ENCODE measurements around the gene NRIP2. TPM values are rescaled to one million over a fixed set of nuclear protein-coding genes. Genes with fewer than 3 reads are reported as not detected.
A peak's percentile ranks its signal among the peaks of the same experiment; 100 is the strongest.

Gene NRIP2
- total RNA-seq, 4 donors from 2014 or later, result 2.4 to 10.5 (median 7.0) TPM

- H3K27me3 ChIP-seq, result no peaks in the 10 kb centered on the region
- H3K27ac ChIP-seq, result no peak overlapping the region
- H3K9me3 ChIP-seq, result no peaks in the 10 kb centered on the region
- H3K4me1 ChIP-seq, result no peaks in the 10 kb centered on the region
- no peak for DNase-seq
- no peak for TF ChIP-seq CTCF (IDR thresholded peaks at IDR 0.05)
- no peak for TF ChIP-seq POLR2A (IDR thresholded peaks at IDR 0.05)
- no peaks in the 10 kb centered on the region for H3K36me3 ChIP-seq
- intact Hi-C loops (cut with DNase I; ENCODE audit: low total_unique reads), result no loop called here
- no peak overlapping the region for H3K4me3 ChIP-seq
These were observed 15.0 kb downstream of the NRIP2 start for GRCh38 chr12:2819810-2820209.

GRCh38 chr12:2813214-2814185, 21.3 kb downstream of the NRIP2 start:
- Histone ChIP-seq H3K27ac (peak overlapping the region; percentile 85 to 92), H3K4me3 (peak overlapping the region; percentile 69 to 79), H3K36me3 (no peaks in the 10 kb centered on the region), H3K9me3 (no peaks in the 10 kb centered on the region), H3K4me1 (peaks cover 5 to 12% of the 10 kb centered on the region in 2 donors), H3K27me3 (no peaks in the 10 kb centered on the region)
- intact Hi-C loops (cut with DNase I; ENCODE audit: low total_unique reads), result no loop called here
- no peak for DNase-seq
- TF ChIP-seq POLR2A (IDR thresholded peaks at IDR 0.05) (no peak), CTCF (IDR thresholded peaks at IDR 0.05) (peak; percentile 33 to 56 (median 51))

- Histone ChIP-seq H3K27ac (peak within 1 kb of the TSS; percentile 85 to 92), H3K9me3 (no peaks in the 10 kb centered on the region), H3K36me3 (no peaks in the 10 kb centered on the region), H3K4me1 (peaks cover 5 to 12% of the 10 kb centered on the region in 2 donors), H3K4me3 (peak within 1 kb of the TSS; percentile 69 to 79), H3K27me3 (no peaks in the 10 kb centered on the region)
- DNase-seq, result peak; percentile 97 to 99
- intact Hi-C loops (cut with DNase I; ENCODE audit: low total_unique reads), result no loop called here
- TF ChIP-seq POLR2A (IDR thresholded peaks at IDR 0.05) (peak in 1 of 2 donors; percentile 83), CTCF (IDR thresholded peaks at IDR 0.05) (peak in 1 of 4 experiments; percentile 34)
These were observed 22.3 kb downstream of the NRIP2 start, which contains the start of gene ITFG2 for GRCh38 chr12:2812290-2813213. Gene ITFG2, plus strand, starts transcription at chr12:2812668. Its CDS starts 93 bp downstream, at chr12:2812761.

- H3K27ac ChIP-seq, result peak overlapping the region; percentile 85 to 92
- intact Hi-C loops (cut with DNase I; ENCODE audit: low total_unique reads), result no loop called here
- H3K36me3 ChIP-seq, result no peaks in the 10 kb centered on the region
- peaks cover 5 to 12% of the 10 kb centered on the region in 2 donors for H3K4me1 ChIP-seq
- H3K4me3 ChIP-seq, result peak overlapping the region; percentile 69 to 79
- no peak for DNase-seq
- TF ChIP-seq POLR2A (IDR thresholded peaks at IDR 0.05) (no peak), CTCF (IDR thresholded peaks at IDR 0.05) (no peak)
- no peaks in the 10 kb centered on the region for H3K27me3 ChIP-seq
- H3K9me3 ChIP-seq, result no peaks in the 10 kb centered on the region
These were observed 23.0 kb downstream of the NRIP2 start for GRCh38 chr12:2811801-2812200.
